Astrocyte of the spinal cord (primary cell): ENCODE measurements around the gene GAA.

Source experiments
- DNase-seq: peaks from one replicate; pipeline ENCODE4 v3.0.0; 2011; ENCODE audit warnings: low read depth, low spot score
- H3K4me3 ChIP-seq: 2 replicates; pipeline ENCODE4 v1.5.1; 2011; ENCODE audit warnings: low read depth, mild to moderate bottlenecking, low read length, moderate library complexity
- in situ Hi-C: cut with HindIII; loops from 2 replicates; pipeline ENCODE4 v1.10.0; 2017; ENCODE audit warnings: low sequenced_read_pairs
- TF ChIP-seq, protein P1 (sequence below): IDR thresholded peaks from 2 replicates; pipeline ENCODE4 v1.5.1; 2012; ENCODE audit warnings: low read depth, mild to moderate bottlenecking, low read length, inconsistent platforms

Gene GAA

DNA sequence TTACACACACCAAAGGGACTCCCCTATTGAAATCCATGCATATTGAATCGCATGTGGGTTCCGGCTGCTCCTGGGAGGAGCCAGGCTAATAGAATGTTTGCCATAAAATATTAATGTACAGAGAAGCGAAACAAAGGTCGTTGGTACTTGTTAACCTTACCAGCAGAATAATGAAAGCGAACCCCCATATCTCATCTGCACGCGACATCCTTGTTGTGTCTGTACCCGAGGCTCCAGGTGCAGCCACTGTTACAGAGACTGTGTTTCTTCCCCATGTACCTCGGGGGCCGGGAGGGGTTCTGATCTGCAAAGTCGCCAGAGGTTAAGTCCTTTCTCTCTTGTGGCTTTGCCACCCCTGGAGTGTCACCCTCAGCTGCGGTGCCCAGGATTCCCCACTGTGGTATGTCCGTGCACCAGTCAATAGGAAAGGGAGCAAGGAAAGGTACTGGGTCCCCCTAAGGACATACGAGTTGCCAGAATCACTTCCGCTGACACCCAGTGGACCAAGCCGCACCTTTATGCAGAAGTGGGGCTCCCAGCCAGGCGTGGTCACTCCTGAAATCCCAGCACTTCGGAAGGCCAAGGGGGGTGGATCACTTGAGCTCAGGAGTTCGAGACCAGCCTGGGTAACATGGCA, 2.2 kb downstream of the GAA start:
- TF ChIP-seq, protein P1, sequence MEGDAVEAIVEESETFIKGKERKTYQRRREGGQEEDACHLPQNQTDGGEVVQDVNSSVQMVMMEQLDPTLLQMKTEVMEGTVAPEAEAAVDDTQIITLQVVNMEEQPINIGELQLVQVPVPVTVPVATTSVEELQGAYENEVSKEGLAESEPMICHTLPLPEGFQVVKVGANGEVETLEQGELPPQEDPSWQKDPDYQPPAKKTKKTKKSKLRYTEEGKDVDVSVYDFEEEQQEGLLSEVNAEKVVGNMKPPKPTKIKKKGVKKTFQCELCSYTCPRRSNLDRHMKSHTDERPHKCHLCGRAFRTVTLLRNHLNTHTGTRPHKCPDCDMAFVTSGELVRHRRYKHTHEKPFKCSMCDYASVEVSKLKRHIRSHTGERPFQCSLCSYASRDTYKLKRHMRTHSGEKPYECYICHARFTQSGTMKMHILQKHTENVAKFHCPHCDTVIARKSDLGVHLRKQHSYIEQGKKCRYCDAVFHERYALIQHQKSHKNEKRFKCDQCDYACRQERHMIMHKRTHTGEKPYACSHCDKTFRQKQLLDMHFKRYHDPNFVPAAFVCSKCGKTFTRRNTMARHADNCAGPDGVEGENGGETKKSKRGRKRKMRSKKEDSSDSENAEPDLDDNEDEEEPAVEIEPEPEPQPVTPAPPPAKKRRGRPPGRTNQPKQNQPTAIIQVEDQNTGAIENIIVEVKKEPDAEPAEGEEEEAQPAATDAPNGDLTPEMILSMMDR, result no peak
- in situ Hi-C loops, result no loop called here
- no peak for DNase-seq
- H3K4me3 ChIP-seq, result no peak overlapping the region

DNA sequence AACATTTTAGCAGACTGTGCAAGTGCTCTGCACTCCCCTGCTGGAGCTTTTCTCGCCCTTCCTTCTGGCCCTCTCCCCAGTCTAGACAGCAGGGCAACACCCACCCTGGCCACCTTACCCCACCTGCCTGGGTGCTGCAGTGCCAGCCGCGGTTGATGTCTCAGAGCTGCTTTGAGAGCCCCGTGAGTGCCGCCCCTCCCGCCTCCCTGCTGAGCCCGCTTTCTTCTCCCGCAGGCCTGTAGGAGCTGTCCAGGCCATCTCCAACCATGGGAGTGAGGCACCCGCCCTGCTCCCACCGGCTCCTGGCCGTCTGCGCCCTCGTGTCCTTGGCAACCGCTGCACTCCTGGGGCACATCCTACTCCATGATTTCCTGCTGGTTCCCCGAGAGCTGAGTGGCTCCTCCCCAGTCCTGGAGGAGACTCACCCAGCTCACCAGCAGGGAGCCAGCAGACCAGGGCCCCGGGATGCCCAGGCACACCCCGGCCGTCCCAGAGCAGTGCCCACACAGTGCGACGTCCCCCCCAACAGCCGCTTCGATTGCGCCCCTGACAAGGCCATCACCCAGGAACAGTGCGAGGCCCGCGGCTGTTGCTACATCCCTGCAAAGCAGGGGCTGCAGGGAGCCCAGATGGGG, 3.1 kb downstream of the GAA start:
- peak; percentile 33 for DNase-seq
- H3K4me3 ChIP-seq, result no peak overlapping the region
- TF ChIP-seq, protein P1, result no peak
- in situ Hi-C loops, result no loop called here

DNA sequence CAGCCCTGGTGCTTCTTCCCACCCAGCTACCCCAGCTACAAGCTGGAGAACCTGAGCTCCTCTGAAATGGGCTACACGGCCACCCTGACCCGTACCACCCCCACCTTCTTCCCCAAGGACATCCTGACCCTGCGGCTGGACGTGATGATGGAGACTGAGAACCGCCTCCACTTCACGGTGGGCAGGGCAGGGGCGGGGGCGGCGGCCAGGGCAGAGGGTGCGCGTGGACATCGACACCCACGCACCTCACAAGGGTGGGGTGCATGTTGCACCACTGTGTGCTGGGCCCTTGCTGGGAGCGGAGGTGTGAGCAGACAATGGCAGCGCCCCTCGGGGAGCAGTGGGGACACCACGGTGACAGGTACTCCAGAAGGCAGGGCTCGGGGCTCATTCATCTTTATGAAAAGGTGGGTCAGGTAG, 3.6 kb downstream of the GAA start:
- in situ Hi-C loops, result no loop called here
- no peak overlapping the region for H3K4me3 ChIP-seq
- DNase-seq, result no peak
- TF ChIP-seq, protein P1, result no peak

DNA sequence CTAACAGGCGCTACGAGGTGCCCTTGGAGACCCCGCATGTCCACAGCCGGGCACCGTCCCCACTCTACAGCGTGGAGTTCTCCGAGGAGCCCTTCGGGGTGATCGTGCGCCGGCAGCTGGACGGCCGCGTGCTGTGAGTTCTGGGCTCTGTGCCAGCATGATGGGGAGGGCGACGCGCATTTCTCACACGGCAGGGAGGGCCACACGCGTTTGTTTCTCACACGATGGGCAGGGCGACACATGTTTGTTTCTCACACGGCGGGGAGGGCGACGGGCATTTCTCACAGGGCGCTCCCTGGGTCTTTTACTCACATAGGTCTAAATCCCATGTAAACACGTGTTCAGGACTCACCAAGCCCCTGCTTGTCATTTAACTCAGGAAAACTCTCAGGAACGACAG, 4.4 kb downstream of the GAA start:
- TF ChIP-seq, protein P1, result no peak
- in situ Hi-C loops, result no loop called here
- peak; percentile 62 for DNase-seq
- no peak overlapping the region for H3K4me3 ChIP-seq

DNA sequence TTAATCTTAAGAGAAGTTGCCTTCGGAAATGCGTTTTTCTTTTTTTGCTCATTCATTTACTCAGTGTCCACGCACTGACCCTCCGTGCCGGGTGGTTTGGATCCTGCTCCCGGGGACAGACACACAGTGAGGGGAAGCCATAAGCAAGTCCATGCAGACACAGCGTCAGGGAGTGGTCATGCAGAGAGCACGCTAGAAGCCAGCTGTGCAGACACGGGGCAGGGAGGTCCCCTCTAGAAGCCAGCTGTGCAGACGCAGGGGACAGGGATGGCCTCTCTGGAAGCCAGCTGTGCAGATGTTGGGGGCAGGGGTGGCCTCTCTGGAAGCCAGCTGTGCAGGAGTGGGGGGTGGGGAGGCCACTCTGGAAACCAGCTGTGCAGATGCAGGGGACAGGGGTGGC, 4.8 kb downstream of the GAA start:
- no peak overlapping the region for H3K4me3 ChIP-seq
- TF ChIP-seq, protein P1, result no peak
- DNase-seq, result no peak
- in situ Hi-C loops, result no loop called here

DNA sequence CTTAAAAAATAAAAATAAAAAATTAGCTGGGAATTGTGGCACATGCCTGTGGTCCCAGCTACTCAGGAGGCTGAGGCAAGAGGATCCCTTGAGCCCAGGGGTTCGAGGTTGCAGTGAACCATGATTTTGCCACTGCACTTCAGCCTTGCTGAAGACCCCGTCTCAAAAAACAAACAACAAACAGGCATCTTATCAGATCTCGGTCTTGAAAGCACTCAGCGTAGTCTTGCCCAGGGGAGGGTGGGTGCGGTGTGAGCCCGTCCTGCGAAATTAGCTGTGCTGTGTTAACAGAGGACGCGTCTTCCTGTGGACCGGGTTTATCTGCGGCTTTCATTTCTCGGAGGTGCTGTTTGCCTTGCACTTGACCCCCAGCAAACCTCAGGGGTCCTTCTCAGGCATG, 5.4 kb downstream of the GAA start:
- in situ Hi-C loops, result no loop called here
- no peak overlapping the region for H3K4me3 ChIP-seq
- DNase-seq, result no peak
- TF ChIP-seq, protein P1, result no peak
